RWPE2 (cell line): ENCODE measurements around the gene CTTNBP2.

Experiments
- ATAC-seq: fragments of 200-7000 bp; cut with Tn5 transposase; 3 replicates; pipeline ENCODE4 v1.9.1; 2021; ENCODE audit warnings: low read depth
- DNase-seq: peaks from one replicate; pipeline ENCODE4 v3.0.0-alpha.2; 2020; ENCODE audit warnings: low spot score
- H3K27ac ChIP-seq: fragments of 450-650 bp; 2 replicates; pipeline ENCODE4 v1.5.1; 2017; ENCODE audit warnings: mild to moderate bottlenecking; ENCODE audit not compliant: poor library complexity, severe bottlenecking
- H3K27me3 ChIP-seq: fragments of 250-450 bp; sonication (Bioruptor Pico); 2 replicates; pipeline ENCODE4 v1.5.1; 2021; ENCODE audit warnings: mild to moderate bottlenecking, moderate library complexity; ENCODE audit not compliant: insufficient read depth, poor library complexity, severe bottlenecking
- H3K36me3 ChIP-seq: fragments of 250-450 bp; sonication (Bioruptor Pico); 2 replicates; pipeline ENCODE4 v1.5.1; 2020; ENCODE audit warnings: low read depth, mild to moderate bottlenecking, moderate library complexity
- H3K4me1 ChIP-seq: fragments of 250-450 bp; sonication (Bioruptor Pico); 2 replicates; pipeline ENCODE4 v1.5.1; 2021; ENCODE audit warnings: mild to moderate bottlenecking, moderate library complexity; ENCODE audit not compliant: insufficient read depth, poor library complexity, severe bottlenecking
- H3K4me3 ChIP-seq: fragments of 250-450 bp; sonication (Bioruptor Pico); 2 replicates; pipeline ENCODE4 v1.5.1; 2021; ENCODE audit warnings: mild to moderate bottlenecking, moderate library complexity; ENCODE audit not compliant: severe bottlenecking
- H3K9me3 ChIP-seq: fragments of 250-450 bp; sonication (Bioruptor Pico); 2 replicates; pipeline ENCODE4 v1.5.1; 2021; ENCODE audit warnings: mild to moderate bottlenecking, moderate library complexity; ENCODE audit not compliant: severe bottlenecking
- CTCF ChIP-seq: fragments of 450-650 bp; IDR thresholded peaks from one replicate; pipeline ENCODE4 v1.5.1; 2017; ENCODE audit warnings: mild to moderate bottlenecking, moderate library complexity; ENCODE audit not compliant: poor library complexity, severe bottlenecking

Gene CTTNBP2

GRCh38 chr7:117689406-117689805 is 183.8 kb downstream of the CTTNBP2 start:
- Histone ChIP-seq H3K27ac (no peak overlapping the region), H3K4me3 (no peak overlapping the region), H3K4me1 (peaks cover 7% of the 10 kb centered on the region), H3K27me3 (no peaks in the 10 kb centered on the region), H3K9me3 (no peaks in the 10 kb centered on the region), H3K36me3 (no peaks in the 10 kb centered on the region)
- no peak for DNase-seq
- no peak for ATAC-seq
- TF ChIP-seq CTCF, result no peak

GRCh38 chr7:117688126-117688525 is 185.1 kb downstream of the CTTNBP2 start:
- no peak for DNase-seq
- no peaks in the 10 kb centered on the region for H3K36me3 ChIP-seq
- H3K4me1 ChIP-seq, result peaks cover 7% of the 10 kb centered on the region
- H3K4me3 ChIP-seq, result no peak overlapping the region
- H3K9me3 ChIP-seq, result no peaks in the 10 kb centered on the region
- peak overlapping the region; percentile 42 for H3K27ac ChIP-seq
- ATAC-seq, result peak; percentile 90
- no peaks in the 10 kb centered on the region for H3K27me3 ChIP-seq
- no peak for TF ChIP-seq CTCF

GRCh38 chr7:117686311-117686935 is 186.8 kb downstream of the CTTNBP2 start:
- DNase-seq, result no peak
- Histone ChIP-seq H3K27ac (no peak overlapping the region), H3K4me3 (no peak overlapping the region), H3K9me3 (no peaks in the 10 kb centered on the region), H3K27me3 (no peaks in the 10 kb centered on the region), H3K4me1 (peaks cover 7% of the 10 kb centered on the region), H3K36me3 (no peaks in the 10 kb centered on the region)
- no peak for TF ChIP-seq CTCF
- no peak for ATAC-seq

GRCh38 chr7:117685795-117686194 is 187.4 kb downstream of the CTTNBP2 start:
- Histone ChIP-seq H3K27ac (no peak overlapping the region), H3K4me1 (peaks cover 7% of the 10 kb centered on the region), H3K27me3 (no peaks in the 10 kb centered on the region), H3K36me3 (no peaks in the 10 kb centered on the region), H3K4me3 (no peak overlapping the region), H3K9me3 (no peaks in the 10 kb centered on the region)
- DNase-seq (no peak), ATAC-seq (no peak)
- no peak for TF ChIP-seq CTCF

- TF ChIP-seq CTCF, result no peak
- H3K4me1 ChIP-seq, result peaks cover 4% of the 10 kb centered on the region
- H3K4me3 ChIP-seq, result no peak overlapping the region
- DNase-seq (no peak), ATAC-seq (no peak)
- H3K27me3 ChIP-seq, result no peaks in the 10 kb centered on the region
- H3K9me3 ChIP-seq, result no peaks in the 10 kb centered on the region
- H3K36me3 ChIP-seq, result no peaks in the 10 kb centered on the region
- no peak overlapping the region for H3K27ac ChIP-seq
These were observed 189.6 kb downstream of the CTTNBP2 start for GRCh38 chr7:117683430-117684175.
